ENCODE data around the gene PSMC6.

PSMC6 gene

DNA sequence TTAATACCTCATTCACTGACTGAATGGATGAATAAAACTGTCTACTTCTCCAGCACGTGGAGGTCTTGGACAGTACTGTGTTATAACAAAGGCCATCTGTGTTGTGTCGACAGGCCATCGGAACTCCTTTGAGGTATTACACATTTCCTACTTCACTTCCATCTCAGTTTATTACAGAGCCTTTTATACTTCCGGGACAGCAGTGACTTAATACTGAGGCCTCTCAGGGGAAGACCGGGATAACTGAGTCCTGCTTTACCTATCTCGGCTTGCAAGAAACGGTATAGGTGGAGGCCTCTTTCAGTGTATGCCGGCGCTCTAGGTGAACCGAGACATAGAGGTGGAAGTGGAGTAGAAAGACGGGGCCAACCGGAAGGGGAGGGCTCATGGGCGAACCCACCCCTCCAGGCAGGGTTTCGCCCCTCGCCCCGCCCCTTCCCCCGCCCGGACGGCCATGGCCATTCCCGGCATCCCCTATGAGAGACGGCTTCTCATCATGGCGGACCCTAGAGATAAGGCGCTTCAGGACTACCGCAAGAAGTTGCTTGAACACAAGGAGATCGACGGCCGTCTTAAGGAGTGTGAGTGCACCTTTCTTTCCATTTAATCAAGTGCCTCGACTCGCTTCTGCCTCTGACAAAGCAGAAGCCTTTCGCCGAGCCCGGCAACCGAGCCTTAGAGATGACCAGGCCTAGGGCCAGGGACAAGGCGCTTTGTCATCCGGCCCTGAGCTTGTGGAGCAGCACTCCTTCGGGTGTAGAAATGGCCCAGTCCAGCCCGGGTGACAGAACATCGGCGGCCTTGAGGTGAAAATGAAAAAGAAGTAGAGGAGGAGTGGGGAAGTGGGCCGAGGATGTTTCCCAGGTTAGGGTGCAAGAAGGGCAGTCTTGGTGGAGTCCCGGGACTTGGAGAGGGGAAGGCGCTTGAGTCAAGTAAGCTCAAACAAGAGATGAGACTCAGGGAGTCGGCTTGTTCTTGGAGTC is at the start of gene PSMC6:
PSMC6 (plus strand) TSS at position 477 of the 983 bp plus-strand sequence; CDS start at position 497, 20 bp downstream.
- DNase-seq (ENCODE audit: low spot score), result peak; percentile 95

DNA sequence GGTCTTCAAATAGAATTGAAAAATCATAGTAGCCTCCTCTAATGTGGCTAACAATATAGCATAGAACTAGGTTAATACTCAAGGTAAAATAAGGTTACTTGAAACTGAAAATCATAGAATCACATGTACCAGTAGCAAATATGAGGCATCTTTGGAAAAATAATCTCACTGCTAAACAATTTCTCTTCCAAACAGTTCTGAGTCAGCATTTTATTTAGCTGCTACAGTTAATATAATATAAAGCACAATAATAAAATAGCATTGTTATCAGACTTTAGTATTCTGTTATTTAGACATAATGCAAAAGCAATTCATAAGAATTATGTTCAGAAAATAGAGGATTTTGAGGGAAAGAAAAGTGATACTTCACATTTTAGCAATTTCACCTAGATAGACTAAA is 46.7 kb upstream of the PSMC6 start:
- DNase-seq (ENCODE audit: low spot score), result no peak

DNA sequence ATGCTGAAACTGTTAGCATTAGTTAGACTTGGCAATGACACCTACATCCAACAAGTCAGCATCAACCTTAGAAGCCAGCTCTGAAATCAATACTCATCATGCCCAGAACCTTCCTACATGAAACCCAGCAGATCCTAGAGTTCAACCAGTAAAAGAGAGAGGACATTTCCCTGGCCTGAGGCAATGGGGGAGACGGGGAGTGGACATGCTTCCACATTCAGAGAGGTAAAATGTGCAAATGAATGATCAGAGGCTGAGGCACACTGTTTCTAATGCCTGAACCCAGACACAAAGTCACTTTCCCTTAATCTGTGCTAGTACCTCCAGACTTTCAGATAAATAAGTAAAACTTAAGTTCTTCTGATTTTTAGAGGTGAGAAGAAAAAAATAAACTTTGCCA is 46.2 kb upstream of the PSMC6 start:
- no peak for DNase-seq (ENCODE audit: low spot score)

DNA sequence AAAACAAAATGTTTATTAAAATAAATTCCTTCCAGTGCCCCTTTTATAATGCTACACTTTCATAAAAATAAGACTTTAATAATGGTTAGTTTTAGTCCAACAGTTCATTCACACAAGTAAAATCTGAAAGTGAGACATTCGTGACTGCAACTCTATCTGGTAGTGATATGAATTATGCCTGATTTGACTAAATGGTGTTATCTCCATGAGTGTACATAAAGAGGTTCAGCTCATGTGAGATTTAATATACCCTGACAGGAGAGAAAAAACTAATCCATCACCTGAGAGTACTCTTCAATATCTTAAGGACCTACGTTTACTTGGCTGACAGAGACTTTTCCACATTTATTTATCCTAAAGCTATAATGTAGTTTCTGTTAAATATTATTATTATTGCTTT is 45.7 kb upstream of the PSMC6 start:
- DNase-seq (ENCODE audit: low spot score), result no peak

DNA sequence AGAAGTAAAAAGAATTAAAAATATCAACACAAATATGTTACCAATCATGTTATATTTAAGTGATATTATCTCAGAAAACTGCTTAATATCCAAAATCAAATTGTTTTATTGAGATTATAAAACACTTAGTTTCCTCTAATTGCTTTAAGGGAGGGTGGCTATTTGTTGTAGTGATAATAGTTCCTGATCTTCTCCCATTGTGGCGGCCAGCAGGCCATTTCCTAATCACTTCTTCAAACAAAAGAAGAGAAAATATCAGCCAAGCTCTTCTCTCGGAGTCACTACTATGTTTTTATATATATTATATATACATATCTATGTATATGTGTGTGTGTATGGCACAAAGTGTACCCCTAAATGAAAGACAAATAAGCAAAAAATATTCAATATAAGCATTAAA is 43.1 kb upstream of the PSMC6 start:
- DNase-seq (ENCODE audit: low spot score), result no peak

DNA sequence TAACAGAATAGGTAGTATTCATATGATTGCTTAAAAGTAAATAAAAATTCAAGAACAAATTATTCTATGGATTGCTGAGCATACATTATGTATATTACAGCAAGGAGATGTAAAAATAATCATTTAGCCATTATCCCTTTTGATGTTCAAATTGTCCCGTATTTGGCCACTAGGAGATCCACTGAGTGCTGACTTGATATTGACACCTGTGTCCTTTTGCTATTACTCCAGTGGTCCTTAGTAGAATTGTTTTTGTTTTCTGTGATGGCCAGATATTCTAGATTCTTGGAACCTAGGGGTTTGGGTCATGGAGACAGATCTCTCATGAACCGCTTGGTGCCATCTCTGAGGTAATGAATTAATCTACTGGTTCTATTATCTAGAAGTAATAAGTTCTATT is 28.4 kb upstream of the PSMC6 start:
- DNase-seq (ENCODE audit: low spot score), result no peak

DNA sequence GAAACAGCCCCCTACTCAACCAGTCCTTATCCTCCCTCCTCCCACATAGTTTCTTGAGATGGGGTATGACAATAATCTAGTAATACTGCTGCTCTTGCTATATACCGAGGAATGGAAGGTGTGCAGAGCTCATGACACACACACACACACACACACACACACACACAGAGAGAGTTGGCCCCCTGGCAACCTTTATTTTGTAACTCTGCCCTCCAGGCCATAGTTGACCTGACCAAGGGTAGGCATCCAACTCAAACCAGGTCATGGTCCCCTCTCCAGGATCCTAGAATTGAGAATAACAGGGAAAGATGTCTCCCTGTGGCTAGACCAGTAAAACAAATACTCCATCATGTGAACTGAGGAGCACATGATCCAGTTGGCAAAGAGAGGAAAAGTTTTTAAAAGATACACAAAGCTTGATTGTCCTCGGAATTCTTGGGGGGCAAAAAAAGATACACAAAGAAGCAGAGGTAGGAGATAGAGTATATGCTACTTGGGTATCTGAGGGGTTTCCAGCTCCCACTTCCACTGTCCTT is 22.9 kb upstream of the PSMC6 start:
- no peak for DNase-seq (ENCODE audit: low spot score)

DNA sequence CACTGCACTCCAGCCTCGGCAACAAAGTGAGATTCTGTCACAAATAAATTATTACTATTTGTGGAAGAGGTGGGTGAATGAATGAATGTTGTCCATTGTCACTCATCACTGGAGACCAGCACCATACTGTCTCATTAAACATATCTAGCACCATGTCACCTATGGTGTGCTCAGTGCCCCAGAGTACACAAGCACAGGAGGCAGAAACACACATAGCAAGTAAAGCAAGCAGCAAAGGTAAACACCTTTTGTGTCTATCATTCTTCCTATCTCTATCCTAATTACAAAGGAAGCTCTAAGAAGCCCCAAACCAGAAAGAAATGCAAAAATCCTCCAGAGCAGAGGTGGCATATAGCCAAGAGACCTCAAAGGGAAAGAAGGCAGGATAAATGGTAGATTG is 20.8 kb upstream of the PSMC6 start:
- DNase-seq (ENCODE audit: low spot score), result no peak

DNA sequence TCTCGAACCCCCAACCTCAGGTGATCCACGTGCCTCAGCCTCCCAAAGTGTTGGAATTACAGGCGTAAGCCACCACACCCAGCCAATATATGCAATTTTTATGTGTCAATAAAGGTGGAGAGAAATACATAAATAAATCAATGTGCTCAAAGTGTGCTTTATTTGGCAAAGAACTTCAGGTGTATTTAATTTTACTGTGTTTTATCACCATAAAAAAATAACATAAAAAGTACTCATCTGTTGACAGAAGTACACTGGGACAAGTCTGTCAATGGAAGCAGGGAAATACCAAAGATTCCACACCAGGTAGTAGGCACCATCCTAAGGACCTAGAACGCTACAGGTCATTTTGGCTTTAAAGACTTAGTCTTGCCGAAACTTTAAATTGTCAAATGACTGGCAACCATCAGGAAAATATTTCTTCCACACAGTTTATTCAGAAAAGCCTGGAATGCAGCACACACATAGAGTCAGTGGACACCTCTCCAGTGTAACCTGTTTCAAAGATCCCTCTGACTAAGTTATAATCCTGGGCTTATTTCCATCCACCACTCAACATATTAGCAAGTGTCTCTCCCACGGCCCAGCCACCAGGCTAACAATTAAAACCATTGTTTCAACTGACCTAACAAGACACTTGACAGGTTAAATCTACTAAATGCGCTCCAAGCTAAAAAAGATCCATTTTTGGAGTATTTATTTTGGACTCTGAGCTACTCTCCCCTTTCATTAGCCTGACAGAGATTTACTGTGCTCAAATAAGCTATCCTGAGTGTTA is 15.8 kb upstream of the PSMC6 start:
- no peak for DNase-seq (ENCODE audit: low spot score)

DNA sequence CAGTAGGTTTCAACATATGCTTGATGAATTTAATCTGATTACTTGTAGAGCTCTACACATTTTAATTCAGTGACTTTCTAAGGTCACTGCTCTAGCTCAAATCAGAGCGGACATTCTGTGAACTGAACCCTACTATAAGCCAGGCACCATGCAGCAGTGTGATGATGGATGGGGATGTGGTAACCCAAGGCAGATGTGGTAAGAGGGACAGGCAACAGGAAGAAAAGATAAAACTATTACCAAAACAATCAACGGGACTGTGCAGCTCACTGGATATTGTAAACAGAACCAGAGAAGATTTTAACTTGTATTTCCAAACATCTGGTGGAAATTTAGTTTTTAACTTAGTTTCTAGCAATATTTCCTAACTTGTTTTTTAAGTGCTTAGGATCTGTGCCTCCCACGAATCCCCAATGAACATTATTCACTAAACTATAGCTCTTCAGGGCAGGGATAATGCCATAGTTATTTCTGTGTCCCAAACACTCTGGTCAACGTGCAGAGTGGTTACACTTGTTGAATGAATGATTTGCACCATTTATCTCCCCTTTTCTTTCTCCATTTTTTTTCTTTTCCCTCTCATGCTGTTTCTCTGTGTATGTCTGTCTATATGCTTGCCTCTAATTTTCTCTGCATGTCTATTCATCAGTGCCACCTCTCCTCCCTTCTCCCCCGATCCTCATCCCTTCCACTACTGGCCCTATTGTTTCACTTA is 14.6 kb upstream of the PSMC6 start:
- no peak for DNase-seq (ENCODE audit: low spot score)

DNA sequence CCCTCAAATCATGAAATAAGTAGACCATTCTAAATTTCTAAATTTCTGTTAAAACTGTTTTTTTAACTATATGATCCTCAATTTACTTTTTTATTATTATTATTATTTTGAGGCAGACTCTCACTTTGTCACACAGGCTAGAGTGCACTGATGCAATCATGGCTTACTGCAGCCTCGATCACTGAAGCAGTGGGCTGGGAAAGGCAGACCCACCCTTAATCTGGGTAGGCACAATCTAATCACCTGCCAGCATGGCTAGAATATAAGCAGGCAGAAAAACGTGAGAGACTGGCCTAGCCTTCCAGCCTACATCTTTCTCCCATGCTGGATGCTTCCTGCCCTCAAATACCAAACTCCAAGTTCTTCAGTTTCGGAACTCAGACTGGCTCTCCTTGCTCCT is 14.0 kb upstream of the PSMC6 start:
- DNase-seq (ENCODE audit: low spot score), result no peak

DNA sequence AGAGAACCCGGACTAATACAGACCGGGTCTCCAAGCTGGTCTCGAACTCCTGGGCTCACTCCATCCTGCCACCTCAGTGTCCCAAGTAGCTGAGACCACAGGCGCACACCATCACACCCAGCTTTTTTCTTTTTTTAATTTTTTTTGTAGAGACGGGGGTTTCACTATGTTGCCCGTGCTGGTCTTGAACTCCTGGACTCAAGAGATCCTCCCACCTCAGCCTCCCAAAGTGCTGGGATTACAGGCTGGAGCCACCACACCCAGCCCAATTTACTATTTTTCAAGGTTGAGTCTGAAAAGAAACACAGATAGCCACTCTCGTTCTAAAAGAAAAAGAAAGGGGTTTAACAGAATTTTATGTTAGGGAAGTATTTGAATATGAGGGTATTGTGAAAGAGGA is 13.5 kb upstream of the PSMC6 start:
- no peak for DNase-seq (ENCODE audit: low spot score)

DNA sequence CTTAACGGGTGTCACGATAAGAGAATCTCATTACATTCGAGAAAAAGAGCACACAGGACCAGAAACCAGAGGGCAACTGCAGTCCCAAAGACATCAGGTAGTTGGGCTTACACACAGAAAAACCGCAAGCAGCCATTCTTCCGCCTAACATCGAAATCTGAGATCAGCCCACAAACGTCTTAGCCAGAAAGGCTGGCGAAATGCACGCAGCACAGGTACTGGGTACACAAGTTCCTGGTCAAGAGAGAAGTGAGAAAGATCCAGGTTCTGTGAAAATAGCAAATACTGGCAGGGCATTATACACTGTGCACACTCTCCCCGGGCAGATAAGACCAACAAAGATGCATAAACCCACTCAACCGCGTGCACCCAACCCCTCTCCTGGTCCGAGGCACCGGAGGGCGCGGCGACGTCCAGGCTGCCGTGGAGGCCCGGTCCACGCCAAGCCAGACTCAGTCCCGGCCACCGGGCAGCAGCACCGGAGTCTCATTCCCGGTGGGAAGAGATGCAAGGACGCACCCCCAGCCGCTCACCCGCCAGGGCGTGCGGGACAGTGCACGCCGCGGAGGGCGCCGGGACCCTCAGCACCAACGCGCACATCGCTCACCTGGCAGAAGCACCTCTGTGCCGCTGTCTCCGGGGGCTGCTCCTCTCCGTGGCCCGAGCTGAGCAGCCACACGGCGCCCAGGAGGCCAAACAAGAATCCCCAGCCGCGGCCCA is 12.1 kb upstream of the PSMC6 start:
- peak; percentile 20 for DNase-seq (ENCODE audit: low spot score)

DNA sequence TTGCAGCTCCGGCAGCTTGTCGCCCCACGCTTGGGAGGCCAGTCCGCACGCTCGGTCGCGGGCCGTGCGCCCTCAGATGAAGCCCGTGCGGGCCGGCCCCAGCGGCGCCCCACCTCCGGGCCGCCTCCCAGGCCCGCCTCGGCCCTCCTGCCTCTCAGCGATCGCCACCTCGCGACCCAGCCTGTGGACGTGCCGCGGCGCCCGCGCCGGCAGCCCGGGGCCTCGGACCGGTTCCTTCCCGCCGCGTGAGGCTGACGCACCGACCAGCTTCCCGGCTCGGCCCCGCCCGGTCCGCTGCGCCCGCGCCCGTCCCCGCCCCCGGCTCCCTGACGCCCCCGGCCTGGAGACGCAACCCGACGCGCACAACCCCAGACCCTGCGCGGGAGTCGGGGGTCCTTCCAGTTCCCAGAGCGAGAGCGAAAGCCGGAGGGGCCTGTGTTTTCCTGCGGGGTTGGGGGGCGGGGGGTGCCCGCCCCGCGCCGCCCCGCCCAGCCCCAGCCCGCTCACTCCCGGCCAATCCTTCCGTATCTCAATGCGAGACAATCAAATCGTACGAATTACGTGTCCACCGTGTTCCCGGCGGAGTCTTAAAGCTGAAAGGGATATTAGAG is 11.4 kb upstream of the PSMC6 start, which contains the start of gene ERO1A:
ERO1A (minus strand) TSS at position 78 of the 611 bp plus-strand sequence; CDS start at position 1, 77 bp downstream.
- peak; percentile 65 for DNase-seq (ENCODE audit: low spot score)

DNA sequence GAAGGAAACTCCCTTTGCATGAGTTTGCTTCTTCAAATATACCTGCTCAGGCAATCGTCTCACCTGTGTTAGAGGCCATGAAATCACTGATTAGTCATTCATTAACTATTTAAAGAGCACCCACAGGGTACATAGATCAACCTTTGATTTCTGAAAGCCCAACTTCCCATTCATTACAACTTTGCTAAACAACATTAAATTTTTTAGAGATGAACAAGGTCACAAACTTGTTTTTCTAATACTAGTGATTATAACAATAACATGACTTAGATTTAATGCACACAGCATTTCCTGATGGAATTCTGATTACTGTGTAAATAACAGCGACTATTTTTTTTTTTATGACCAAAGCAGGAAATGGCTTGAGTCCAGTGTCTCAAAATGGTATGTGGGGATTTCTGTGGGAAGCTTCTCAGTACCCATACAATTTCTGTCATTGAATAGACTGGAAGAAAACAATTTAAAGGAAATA is 6.3 kb upstream of the PSMC6 start:
- DNase-seq (ENCODE audit: low spot score), result no peak

DNA sequence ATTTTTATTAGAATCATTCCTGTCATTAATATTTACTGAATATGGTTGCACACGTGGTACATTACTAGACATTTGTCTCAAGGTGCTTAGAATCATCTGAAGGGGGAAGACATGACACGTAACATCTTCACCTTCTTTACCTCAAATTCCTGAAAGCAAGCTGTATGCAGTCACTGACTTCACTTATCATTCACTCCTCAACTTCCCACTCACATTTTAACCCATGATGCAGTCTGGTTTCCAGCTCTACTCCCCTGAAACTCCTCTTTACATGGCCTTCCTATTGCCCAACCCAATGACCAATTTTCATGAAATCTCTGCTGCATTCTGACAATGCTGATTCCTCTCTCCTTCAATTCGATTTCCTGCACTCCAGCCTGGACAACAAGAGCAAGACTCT is 5.8 kb upstream of the PSMC6 start:
- no peak for DNase-seq (ENCODE audit: low spot score)

DNA sequence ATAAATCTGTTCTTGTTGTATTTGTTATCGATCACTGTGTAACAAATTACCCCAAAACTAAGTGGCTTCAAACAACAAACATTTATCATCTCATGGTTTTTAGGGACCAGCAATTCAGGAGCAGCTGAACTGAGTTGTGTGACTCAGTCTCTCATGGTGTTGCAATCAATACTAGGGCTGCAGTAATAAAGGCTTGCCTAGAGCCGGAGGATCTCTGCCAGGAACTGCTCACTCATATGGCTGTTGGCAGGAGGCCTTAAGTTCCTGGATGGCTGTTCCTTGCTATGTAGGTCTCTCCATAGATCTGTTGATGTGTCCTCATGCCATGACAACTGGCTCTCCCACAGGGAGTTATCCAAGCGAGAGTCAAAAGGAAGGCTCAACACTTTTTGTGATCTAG is 3.8 kb upstream of the PSMC6 start:
- no peak for DNase-seq (ENCODE audit: low spot score)

DNA sequence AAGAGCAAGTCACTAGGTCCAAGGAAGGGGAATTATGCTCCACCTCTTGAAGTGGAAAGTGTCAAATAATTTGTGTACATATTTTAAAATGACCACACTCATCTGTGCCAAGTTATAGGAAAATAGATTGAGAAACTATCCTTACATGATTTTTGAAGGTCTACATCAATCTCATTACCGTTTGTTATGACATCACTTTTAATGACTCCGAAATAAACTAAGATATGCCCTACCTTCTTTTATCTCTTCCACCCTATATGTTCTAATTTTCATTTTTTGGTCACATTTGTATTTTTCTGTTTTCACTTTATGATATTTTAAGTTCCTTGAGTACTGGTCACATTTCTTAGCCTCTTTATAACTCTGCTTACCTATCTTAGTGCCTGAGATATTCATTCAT is 3.3 kb upstream of the PSMC6 start:
- no peak for DNase-seq (ENCODE audit: low spot score)

DNA sequence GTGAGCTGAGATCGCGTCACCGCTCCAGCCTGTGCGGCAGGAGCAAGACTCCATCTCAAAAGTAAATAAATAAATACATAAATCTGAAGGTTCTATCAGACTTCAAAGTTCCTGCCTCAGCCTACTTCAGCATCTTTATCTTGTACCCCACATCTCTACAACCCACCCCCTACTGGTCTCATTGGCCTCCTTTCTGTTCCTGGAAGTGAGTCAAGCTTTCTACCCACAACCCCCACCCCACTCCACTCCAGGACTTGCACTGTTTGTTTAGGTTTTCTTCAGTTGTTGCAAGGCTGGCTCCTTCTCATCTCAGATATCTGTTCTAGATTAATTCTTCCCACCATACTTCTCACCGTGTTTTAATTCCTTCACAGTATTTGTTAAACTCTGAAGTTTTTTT is 714 bp upstream of the PSMC6 start:
- no peak for DNase-seq (ENCODE audit: low spot score)

DNA sequence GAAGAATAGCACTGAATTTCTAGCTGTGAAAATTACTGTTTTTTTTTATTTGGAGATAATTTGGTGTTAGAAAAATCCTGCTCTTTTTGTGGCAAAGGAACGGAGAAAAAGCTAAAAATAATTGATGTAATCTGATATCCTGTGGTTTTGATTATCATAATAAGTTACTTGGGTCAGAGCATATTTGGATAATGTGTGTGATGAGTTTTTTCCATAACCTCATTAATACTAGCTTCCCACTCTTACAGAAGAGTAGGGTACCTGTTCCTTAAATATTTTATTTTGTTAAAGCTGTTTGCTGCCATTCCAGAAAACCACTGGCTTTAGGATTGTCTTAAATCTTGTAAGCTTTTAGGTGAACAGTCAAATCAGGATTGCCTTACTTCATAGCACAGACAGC is 4.7 kb downstream of the PSMC6 start:
- no peak for DNase-seq (ENCODE audit: low spot score)

DNA sequence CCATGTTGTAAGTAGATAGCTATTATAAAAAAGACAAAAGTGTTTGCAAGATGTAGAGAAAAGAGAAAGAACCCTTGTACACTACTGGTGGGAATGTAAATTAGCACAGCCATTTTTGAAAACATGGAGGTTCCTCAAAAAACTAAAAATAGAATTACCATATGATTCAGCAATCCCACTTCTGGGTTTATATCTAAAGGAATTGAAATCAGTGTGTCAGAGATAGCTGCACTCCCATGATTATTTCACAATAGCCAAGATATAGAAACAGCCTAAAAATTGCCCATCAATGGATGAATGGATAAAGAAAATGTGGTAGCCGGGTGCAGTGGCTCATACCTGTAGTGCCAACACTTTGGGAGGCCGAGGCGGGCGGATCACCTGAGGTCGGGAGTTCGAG is 9.2 kb downstream of the PSMC6 start:
- DNase-seq (ENCODE audit: low spot score), result no peak

Data from putamen (tissue), 1 donor.